Vagina (tissue), 2 donors: ENCODE results near the gene PARD3. TPM values are rescaled to one million over a fixed set of nuclear protein-coding genes. Genes with fewer than 3 reads are reported as not detected.
A peak's percentile ranks its signal among the peaks of the same experiment; 100 is the strongest.

Source experiments
- DNase-seq, 2 donors: peaks; one replicate each; pipeline ENCODE4 v3.0.0-alpha.2; 2017; ENCODE audit errors: extremely low spot score in 2 of 2
- H3K27ac ChIP-seq: fragments of 200-600 bp; sonication (generic); one replicate; pipeline ENCODE4 v1.5.1; 2019
- H3K27me3 ChIP-seq: fragments of 200-600 bp; sonication (generic); one replicate; pipeline ENCODE4 v1.5.1; 2019
- H3K36me3 ChIP-seq, 2 donors: fragments of 200-600 bp; sonication (generic); one replicate each; pipeline ENCODE4 v1.5.1; 2017 to 2019
- H3K4me1 ChIP-seq: fragments of 200-600 bp; sonication (generic); one replicate; pipeline ENCODE4 v1.5.1; 2019
- H3K4me3 ChIP-seq, 2 donors: fragments of 200-600 bp; sonication (generic); 1 replicate in 1 of 2; 2 replicates in 1 of 2; pipeline ENCODE4 v1.5.1; 2016 to 2019
- H3K9me3 ChIP-seq: fragments of 200-600 bp; sonication (generic); one replicate; pipeline ENCODE4 v1.5.1; 2019
- CTCF ChIP-seq, 3 experiments: fragments of 450-650 bp in 2 of 3; fragments of 200-600 bp in 1 of 3; sonication (generic) in 1 of 3; IDR thresholded peaks; one replicate each; pipeline ENCODE4 v1.5.1; 2017 to 2019; ENCODE audit warnings: antibody characterized with exemption in 3 of 3, mild to moderate bottlenecking in 2 of 3, moderate library complexity in 2 of 3
- POLR2A ChIP-seq, 2 donors: fragments of 450-650 bp; IDR thresholded peaks; one replicate each; pipeline ENCODE4 v1.6.1; 2017; ENCODE audit warnings: antibody characterized with exemption in 2 of 2, mild to moderate bottlenecking in 2 of 2, moderate library complexity in 2 of 2
- POLR2AphosphoS5 ChIP-seq, 2 donors: sonication (generic); formaldehyde crosslinking; IDR thresholded peaks; one replicate each; pipeline ENCODE4 v1.9.0; 2017; ENCODE audit warnings: antibody characterized with exemption in 2 of 2, mild to moderate bottlenecking in 2 of 2, low read depth in 1 of 2; ENCODE audit not compliant: insufficient read depth in 1 of 2
- intact Hi-C: fragments of 100-400 bp; cut with DNase I; formaldehyde crosslinking; loops from one replicate; pipeline ENCODE4 v1.15.1; 2023
- total RNA-seq: library from RNA; depleted of rRNA; stranded (reverse); fragments of >200 nt; gene quantifications from one replicate; pipeline ENCODE4 v1.2.3, GENCODE V29; 2016

Gene PARD3
- total RNA-seq, 1 donor from 2014 or later = 95.5 TPM

- Histone ChIP-seq H3K27ac (no peak overlapping the region), H3K9me3 (no peaks in the 10 kb centered on the region), H3K27me3 (no peaks in the 10 kb centered on the region), H3K36me3 (no peaks in the 10 kb centered on the region), H3K4me1 (peaks cover 19% of the 10 kb centered on the region), H3K4me3 (no peak overlapping the region)
- no peak for TF ChIP-seq CTCF (IDR thresholded peaks at IDR 0.05)
- TF ChIP-seq POLR2AphosphoS5 (IDR thresholded peaks at IDR 0.05; ENCODE audit: insufficient read depth in 1 of 2, low read depth in 1 of 2) = no peak
- TF ChIP-seq POLR2A (IDR thresholded peaks at IDR 0.05) = no peak
- DNase-seq = no peak
- intact Hi-C loops = no loop called here
Observed at GRCh38 chr10:34116220-34116641, 698.9 kb downstream of the PARD3 start.

- H3K4me3 ChIP-seq = no peak overlapping the region
- H3K27me3 ChIP-seq = no peaks in the 10 kb centered on the region
- no peak overlapping the region for H3K27ac ChIP-seq
- H3K9me3 ChIP-seq = no peaks in the 10 kb centered on the region
- DNase-seq = peak in 1 of 2 donors; percentile 62
- intact Hi-C loops = no loop called here
- H3K36me3 ChIP-seq = no peaks in the 10 kb centered on the region
- peaks cover 19% of the 10 kb centered on the region for H3K4me1 ChIP-seq
- TF ChIP-seq POLR2AphosphoS5 (IDR thresholded peaks at IDR 0.05; ENCODE audit: insufficient read depth in 1 of 2, low read depth in 1 of 2) (no peak), CTCF (IDR thresholded peaks at IDR 0.05) (no peak), POLR2A (IDR thresholded peaks at IDR 0.05) (no peak)
Observed at GRCh38 chr10:34114914-34115313, 700.2 kb downstream of the PARD3 start.

- peaks cover 19% of the 10 kb centered on the region for H3K4me1 ChIP-seq
- no peak overlapping the region for H3K4me3 ChIP-seq
- intact Hi-C loops = no loop called here
- H3K36me3 ChIP-seq = no peaks in the 10 kb centered on the region
- H3K27ac ChIP-seq = no peak overlapping the region
- DNase-seq = no peak
- H3K27me3 ChIP-seq = no peaks in the 10 kb centered on the region
- H3K9me3 ChIP-seq = no peaks in the 10 kb centered on the region
- TF ChIP-seq CTCF (IDR thresholded peaks at IDR 0.05) (no peak), POLR2A (IDR thresholded peaks at IDR 0.05) (no peak), POLR2AphosphoS5 (IDR thresholded peaks at IDR 0.05; ENCODE audit: insufficient read depth in 1 of 2, low read depth in 1 of 2) (no peak)
Observed at GRCh38 chr10:34113504-34114225, 701.4 kb downstream of the PARD3 start.

GRCh38 chr10:34112171-34112782 is 702.8 kb downstream of the PARD3 start:
- Histone ChIP-seq H3K9me3 (no peaks in the 10 kb centered on the region), H3K36me3 (no peaks in the 10 kb centered on the region), H3K4me1 (peaks cover 17% of the 10 kb centered on the region), H3K27ac (no peak overlapping the region), H3K4me3 (no peak overlapping the region), H3K27me3 (no peaks in the 10 kb centered on the region)
- peak in 1 of 2 donors; percentile 77 for DNase-seq
- intact Hi-C loops = no loop called here
- TF ChIP-seq POLR2AphosphoS5 (IDR thresholded peaks at IDR 0.05; ENCODE audit: insufficient read depth in 1 of 2, low read depth in 1 of 2) = peak in 1 of 2 donors; percentile 21
- no peak for TF ChIP-seq CTCF (IDR thresholded peaks at IDR 0.05)

- H3K4me1 ChIP-seq = peaks cover 9% of the 10 kb centered on the region
- no peaks in the 10 kb centered on the region for H3K9me3 ChIP-seq
- no peak for TF ChIP-seq CTCF (IDR thresholded peaks at IDR 0.05)
- no peak for TF ChIP-seq POLR2AphosphoS5 (IDR thresholded peaks at IDR 0.05; ENCODE audit: insufficient read depth in 1 of 2, low read depth in 1 of 2)
- TF ChIP-seq POLR2A (IDR thresholded peaks at IDR 0.05) = no peak
- no peak overlapping the region for H3K27ac ChIP-seq
- DNase-seq = peak in 1 of 2 donors; percentile 80
- no peaks in the 10 kb centered on the region for H3K27me3 ChIP-seq
- no peak overlapping the region for H3K4me3 ChIP-seq
- intact Hi-C loops = no loop called here
- H3K36me3 ChIP-seq = no peaks in the 10 kb centered on the region
Observed at GRCh38 chr10:34111179-34111578, 703.9 kb downstream of the PARD3 start.
